A204.1 (cell line): ENCODE results near the gene DLGAP4.
"Not testable (repeated sequence)": the region's sequence is repeated elsewhere in the genome, so short reads cannot be mapped to it uniquely, and the experiment has no call there.

ENCODE experiments used
- FAIRE-seq: peaks from 2 replicates; lab custom pipeline; 2012; peaks lifted over from hg19 to GRCh38; lab: Jason Lieb, UNC

The DLGAP4 gene

GRCh38 chr20:36504295-36504694 lies 198.2 kb downstream of the DLGAP4 start:
- no peak for FAIRE-seq

- FAIRE-seq = no peak
Observed at GRCh38 chr20:36506253-36506652, 200.1 kb downstream of the DLGAP4 start.

- no peak for FAIRE-seq
Observed at GRCh38 chr20:36507746-36508145, 201.6 kb downstream of the DLGAP4 start.

GRCh38 chr20:36519012-36519719 lies 213.0 kb downstream of the DLGAP4 start:
- FAIRE-seq = no peak

- no peak for FAIRE-seq
Observed at GRCh38 chr20:36519944-36520343, 213.8 kb downstream of the DLGAP4 start.

DNA sequence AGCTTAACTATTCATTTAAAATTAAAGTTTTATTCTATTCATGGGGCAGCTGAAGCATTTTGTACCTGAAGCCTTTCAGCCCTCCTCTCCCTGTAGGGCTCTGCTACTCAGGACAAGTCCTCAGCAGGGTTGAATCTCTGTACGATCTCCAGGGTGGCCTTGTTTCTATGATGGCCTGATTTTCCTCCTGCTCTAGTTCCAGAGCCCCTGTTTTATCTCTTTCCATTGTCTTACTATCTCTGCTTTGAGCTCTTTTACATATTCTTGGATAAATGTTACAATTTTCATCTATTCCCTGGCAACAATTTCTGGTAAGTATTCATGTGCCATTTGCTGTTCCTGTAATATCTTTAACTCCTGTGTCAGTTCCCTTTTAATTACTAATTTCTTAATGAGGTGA lies 215.4 kb downstream of the DLGAP4 start:
- no peak for FAIRE-seq

DNA sequence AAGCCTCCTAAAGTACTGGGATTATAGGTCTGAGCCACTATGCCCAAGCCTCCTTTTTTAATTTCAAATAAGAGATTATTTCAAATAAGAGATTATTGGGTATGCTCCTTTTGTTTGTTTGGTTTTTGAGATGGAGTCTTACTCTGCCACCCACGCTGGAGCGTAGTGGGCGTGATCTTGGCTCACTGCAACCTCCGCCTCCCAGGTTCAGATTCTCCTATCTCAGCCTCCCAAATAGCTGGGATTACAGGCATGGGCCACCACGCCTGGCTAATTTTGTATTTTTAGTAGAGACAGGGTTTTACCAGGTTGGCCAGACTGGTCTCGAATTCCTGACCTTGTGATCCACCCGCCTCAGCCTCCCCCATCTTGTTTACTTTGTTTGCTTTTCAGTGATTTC lies 216.3 kb downstream of the DLGAP4 start:
- not testable (repeated sequence) for FAIRE-seq

DNA sequence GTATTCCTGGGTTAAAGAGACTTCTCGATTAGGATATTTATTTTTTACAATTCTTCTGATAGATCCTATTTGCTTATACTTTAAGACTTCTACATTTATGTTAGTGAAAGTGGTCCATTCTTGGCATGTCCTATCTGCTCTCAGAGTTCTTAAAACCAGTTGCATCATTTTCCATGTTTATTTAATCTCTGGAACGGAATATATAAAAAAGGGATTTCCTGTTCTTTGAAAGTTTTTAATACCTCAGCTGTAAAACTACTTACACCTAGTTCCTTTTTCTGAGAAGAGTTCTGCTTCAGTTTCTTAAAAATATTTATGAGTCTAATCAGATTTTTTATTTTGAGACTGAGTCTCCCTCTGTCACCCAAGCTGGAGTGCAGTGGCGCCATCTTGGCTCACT lies 217.2 kb downstream of the DLGAP4 start:
- FAIRE-seq = no peak

DNA sequence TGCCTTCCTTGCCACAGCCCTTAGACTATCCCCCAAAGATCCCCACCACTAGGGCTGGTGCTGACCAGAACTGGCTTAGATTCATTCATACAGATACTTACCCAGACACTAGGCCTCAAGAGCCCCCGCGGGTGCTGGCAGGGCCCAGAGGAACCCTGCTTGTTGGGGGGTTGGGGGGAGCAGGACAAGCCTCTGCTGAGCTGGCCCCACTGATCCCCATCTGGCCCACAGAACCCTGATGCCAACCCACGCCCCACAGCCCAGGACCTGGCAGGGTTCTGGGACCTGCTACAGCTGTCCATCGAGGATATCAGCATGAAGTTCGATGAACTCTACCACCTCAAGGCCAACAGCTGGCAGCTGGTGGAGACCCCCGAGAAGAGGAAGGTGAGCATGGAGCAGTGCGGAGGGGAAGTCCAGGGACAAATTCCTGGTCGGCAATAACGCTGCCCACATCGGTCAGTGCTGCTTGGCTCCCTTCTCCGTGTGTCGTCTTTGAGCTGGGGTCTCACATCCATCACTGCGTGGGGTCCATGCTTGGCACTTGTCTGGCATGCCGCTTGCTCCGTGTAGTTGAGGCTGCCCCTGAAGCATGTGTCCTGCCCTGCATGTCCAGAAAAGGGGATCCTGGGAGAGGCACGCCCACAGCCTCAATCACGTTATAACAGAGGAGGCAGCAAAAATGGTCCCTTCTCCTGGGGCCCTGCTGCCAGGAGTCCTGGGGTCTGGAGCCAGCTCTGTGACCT lies 219.7 kb downstream of the DLGAP4 start:
- FAIRE-seq = no peak

- FAIRE-seq = no peak
Observed at GRCh38 chr20:36526521-36527011, 220.4 kb downstream of the DLGAP4 start.

DNA sequence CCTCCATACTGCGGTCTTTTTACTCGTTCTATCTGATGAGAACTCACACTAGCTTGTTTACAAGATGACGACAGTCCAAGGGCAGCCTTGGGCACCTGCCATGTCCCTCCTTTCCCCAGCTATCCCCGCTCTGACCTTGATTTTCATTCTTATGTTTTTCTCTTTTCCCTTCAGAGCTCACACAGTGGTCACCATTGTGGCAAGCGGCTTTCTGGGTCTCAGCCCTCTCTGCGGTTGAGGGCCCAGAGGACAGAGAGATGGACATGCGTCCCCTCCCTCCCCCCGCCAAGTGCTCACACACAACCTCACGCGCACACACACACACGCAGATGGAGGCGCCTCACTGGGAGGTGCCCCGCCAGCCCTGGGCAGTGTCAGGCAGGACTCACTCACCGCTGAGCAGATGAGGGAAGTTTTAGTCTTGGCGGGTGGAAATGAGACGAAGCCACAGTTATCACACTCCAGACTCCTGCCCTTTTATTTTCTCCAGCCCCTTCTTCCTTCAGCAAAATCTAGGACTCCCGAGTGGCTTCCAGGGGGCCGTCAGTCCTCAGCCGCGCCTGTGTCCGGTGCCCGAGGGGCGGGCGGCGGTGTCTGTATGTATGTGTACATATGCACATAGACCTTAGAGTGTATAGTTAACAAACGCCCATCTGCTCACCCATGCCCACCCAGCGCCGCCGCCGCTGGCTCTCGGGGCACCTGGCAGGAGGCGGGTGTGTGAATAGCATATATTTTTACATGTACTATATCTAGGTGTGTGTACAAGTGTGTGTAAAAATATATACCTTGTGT lies 221.4 kb downstream of the DLGAP4 start:
- no peak for FAIRE-seq

DNA sequence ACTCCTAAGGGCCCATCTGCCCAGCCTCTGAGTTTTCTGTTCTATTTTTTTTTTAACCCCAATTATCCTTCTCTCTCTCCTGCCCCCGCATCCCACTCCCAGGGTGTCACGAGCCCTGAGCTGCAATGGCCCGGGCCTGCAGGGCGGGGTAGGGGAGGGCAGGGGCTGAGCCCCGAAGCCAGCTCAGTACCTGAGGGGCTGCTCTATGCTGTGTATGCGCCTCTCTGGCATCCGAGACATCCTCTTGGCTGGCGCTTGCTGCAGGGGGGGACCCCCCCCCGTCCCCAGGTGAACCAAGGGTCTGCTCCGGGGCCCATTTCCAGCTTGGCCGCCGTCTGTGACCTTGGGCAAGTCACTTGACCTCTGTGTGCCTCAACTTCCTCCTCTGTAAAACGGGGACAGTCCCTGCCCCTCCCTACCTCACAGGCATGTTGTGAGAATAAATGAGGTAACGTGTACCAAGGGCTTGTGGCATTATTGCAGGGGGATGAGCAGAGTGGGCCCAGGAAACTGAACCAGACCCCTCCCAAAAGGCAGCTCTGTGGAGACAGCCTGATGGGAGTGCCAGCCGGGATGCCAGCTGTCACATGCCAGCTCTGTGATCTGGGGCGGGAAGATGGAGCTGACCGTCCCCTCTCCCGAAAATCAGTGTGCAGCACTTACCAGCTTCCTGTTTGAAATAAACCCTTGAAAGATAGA lies 222.2 kb downstream of the DLGAP4 start:
- no peak for FAIRE-seq

GRCh38 chr20:36528875-36529417 lies 222.8 kb downstream of the DLGAP4 start:
- no peak for FAIRE-seq

GRCh38 chr20:36532388-36532787 lies 226.2 kb downstream of the DLGAP4 start:
- no peak for FAIRE-seq

DNA sequence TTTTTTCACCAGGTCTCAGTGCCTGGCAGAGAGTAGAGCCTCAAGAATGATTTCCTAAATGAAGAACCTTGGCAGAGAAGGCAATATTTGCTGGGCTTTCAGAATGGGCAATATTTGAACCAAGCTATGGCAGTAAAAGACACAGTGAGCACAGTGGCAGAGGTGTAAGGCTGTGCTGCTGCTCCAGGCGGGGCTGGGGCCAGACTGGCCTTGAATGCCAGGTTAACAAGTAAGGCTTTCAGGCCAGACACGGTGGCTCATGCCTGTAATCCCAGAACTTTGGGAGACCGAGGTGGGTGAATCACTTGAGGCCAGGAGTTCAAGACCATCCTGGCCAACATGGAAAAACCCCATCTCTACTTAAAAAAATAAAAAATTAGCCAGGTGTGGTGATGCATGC lies 226.7 kb downstream of the DLGAP4 start:
- FAIRE-seq = no peak

DNA sequence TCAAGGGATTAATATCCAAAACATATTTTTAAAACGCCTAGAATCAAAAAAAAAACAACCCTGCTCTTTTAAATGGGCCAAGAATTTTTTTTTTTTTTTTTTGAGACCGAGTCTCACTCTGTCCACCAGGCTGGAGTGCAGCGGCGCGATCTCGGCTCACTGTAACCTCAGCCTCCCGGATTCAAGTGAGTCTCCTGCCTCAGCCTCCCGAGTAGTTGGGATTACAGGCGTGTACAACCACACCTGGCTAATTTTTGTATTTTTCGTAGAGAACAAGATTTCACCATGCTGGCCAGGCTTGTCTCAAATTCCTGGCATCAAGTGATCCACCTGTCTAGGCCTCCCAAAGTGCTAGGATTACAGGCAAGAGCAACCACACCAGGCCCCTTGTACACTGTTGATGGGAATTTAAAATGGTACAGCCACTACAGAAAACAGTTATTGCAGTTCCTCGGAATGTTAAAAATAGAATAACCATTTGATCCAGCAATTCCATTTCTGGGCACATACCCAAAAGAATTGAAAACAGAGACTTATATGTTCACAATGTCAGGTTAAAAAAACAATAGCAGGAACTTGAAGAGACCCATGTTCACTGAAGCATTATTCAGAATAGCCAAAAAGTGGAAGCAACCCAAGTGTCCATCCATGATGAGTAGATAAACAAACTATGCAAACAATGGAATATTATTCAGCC lies 232.0 kb downstream of the DLGAP4 start:
- FAIRE-seq = no peak

DNA sequence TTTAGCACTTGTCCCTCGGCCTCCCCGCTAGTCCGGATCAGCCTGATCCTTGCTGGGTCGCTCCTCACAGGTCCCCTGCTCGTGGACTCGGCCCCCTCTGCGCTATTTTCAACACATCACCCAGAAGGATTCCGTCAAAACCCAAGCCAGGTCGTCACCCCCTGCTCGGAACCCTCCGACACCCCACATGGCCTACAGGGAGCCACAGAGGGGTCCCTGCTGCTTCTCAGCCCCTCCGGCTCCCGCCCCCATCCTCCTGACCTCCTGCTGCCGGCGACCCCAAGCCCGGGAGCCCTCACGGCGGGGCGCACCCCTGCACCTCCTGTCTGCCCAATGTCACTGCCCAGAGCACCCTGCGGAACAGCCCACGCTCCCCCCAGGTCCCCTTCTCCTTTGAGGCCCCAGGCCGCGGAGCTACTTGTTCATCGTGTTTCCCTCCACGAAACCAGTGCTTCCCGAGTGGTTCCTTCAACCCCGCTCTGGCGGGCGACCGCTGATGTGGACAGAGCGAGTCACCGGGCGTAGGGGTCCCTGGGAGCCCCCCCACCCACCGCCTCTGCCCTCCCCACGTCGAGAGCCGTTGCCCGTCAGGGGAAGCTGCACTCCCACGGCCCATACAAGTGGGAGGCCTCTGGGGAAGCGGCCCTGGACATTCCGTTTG lies 234.5 kb downstream of the DLGAP4 start:
- FAIRE-seq = no peak

- FAIRE-seq = no peak
Observed at GRCh38 chr20:36541227-36541767, 235.2 kb downstream of the DLGAP4 start, which contains the start of gene MYL9. Gene MYL9 (plus strand): TSS chr20:36541519. CDS start chr20:36544885, 3,366 bp downstream.

- no peak for FAIRE-seq
Observed at GRCh38 chr20:36541768-36542488, 235.8 kb downstream of the DLGAP4 start.
